ENCODE measurements around the gene PRRC2B.

The PRRC2B gene

GRCh38 chr9:131473891-131474290, 80.0 kb downstream of the PRRC2B start:
- DNase-seq: no peak

GRCh38 chr9:131474711-131475110, 80.8 kb downstream of the PRRC2B start:
- DNase-seq: no peak

GRCh38 chr9:131475111-131475955, 81.4 kb downstream of the PRRC2B start:
- DNase-seq: no peak

GRCh38 chr9:131475956-131476776, 82.3 kb downstream of the PRRC2B start:
- DNase-seq: no peak

- no peak for DNase-seq
These were observed 83.0 kb downstream of the PRRC2B start for GRCh38 chr9:131476777-131477345.

GRCh38 chr9:131477367-131477766, 83.5 kb downstream of the PRRC2B start:
- no peak for DNase-seq

GRCh38 chr9:131477816-131478419, 84.0 kb downstream of the PRRC2B start:
- no peak for DNase-seq

GRCh38 chr9:131478421-131478868, 84.6 kb downstream of the PRRC2B start:
- DNase-seq: peak in 2 of 3 experiments; percentile 19 to 52

- DNase-seq: no peak
These were observed 85.0 kb downstream of the PRRC2B start for GRCh38 chr9:131478911-131479310.

- no peak for DNase-seq
These were observed 86.4 kb downstream of the PRRC2B start for GRCh38 chr9:131480258-131480657.

- no peak for DNase-seq
These were observed 87.8 kb downstream of the PRRC2B start for GRCh38 chr9:131481441-131482342.

GRCh38 chr9:131482343-131483006, 88.6 kb downstream of the PRRC2B start:
- no peak for DNase-seq

- DNase-seq: no peak
These were observed 89.6 kb downstream of the PRRC2B start for GRCh38 chr9:131483319-131484050.

GRCh38 chr9:131484051-131484445, 90.2 kb downstream of the PRRC2B start:
- DNase-seq: no peak

GRCh38 chr9:131484560-131485185, 90.8 kb downstream of the PRRC2B start:
- no peak for DNase-seq

- no peak for DNase-seq
These were observed 91.3 kb downstream of the PRRC2B start for GRCh38 chr9:131485206-131485605.

GRCh38 chr9:131485728-131486422, 92.0 kb downstream of the PRRC2B start:
- no peak for DNase-seq

GRCh38 chr9:131487001-131487400, 93.1 kb downstream of the PRRC2B start:
- DNase-seq: no peak

- DNase-seq: no peak
These were observed 93.7 kb downstream of the PRRC2B start for GRCh38 chr9:131487621-131488031.

- no peak for DNase-seq
These were observed 96.6 kb downstream of the PRRC2B start for GRCh38 chr9:131490514-131490913.
